Measurements from ENCODE around the gene TMEM184B.

DNA sequence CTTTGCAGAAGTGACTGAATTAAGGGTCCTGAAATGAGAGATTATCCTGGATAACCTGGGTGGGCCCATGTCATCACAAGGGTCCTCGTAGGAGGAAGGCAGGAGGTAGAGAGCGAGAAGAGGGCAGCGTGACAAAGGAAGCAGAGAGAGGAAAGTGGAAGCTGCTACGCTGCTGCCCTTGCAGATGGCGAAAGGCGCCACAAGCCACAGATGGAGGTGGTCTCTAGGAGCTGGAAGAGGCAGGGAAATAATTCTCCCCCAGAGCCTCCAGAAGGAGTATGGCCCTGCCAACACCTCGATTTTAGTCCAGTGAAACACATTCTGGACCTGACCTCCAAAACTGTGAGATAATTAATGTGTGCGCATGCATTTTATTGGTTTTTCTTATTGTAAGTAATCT, 13.4 kb downstream of the TMEM184B start:
- TF ChIP-seq GABPB1 (CRISPR knock-in tag; IDR thresholded peaks at IDR 0.05) (no peak), ZNF396 (CRISPR knock-in tag; IDR thresholded peaks at IDR 0.05; ENCODE audit: borderline replicate concordance) (no peak), MYBL2 (CRISPR knock-in tag; IDR thresholded peaks at IDR 0.05) (no peak), TCF7 (CRISPR knock-in tag; IDR thresholded peaks at IDR 0.05; ENCODE audit: low read depth) (no peak)
- TF ChIP-seq, protein P1, sequence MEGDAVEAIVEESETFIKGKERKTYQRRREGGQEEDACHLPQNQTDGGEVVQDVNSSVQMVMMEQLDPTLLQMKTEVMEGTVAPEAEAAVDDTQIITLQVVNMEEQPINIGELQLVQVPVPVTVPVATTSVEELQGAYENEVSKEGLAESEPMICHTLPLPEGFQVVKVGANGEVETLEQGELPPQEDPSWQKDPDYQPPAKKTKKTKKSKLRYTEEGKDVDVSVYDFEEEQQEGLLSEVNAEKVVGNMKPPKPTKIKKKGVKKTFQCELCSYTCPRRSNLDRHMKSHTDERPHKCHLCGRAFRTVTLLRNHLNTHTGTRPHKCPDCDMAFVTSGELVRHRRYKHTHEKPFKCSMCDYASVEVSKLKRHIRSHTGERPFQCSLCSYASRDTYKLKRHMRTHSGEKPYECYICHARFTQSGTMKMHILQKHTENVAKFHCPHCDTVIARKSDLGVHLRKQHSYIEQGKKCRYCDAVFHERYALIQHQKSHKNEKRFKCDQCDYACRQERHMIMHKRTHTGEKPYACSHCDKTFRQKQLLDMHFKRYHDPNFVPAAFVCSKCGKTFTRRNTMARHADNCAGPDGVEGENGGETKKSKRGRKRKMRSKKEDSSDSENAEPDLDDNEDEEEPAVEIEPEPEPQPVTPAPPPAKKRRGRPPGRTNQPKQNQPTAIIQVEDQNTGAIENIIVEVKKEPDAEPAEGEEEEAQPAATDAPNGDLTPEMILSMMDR (IDR thresholded peaks at IDR 0.05), result no peak

Data from WTC11 (cell line).